Vagina (tissue), 2 donors: ENCODE data around the gene ASPRV1.

Experiments used
- CTCF ChIP-seq, 3 experiments: fragments of 450-650 bp in 2 of 3; fragments of 200-600 bp in 1 of 3; sonication (generic) in 1 of 3; IDR thresholded peaks; one replicate each; pipeline ENCODE4 v1.5.1; 2017 to 2019; ENCODE audit warnings: antibody characterized with exemption in 3 of 3, mild to moderate bottlenecking in 2 of 3, moderate library complexity in 2 of 3
- POLR2A ChIP-seq, 2 donors: fragments of 450-650 bp; IDR thresholded peaks; one replicate each; pipeline ENCODE4 v1.6.1; 2017; ENCODE audit warnings: antibody characterized with exemption in 2 of 2, mild to moderate bottlenecking in 2 of 2, moderate library complexity in 2 of 2
- POLR2AphosphoS5 ChIP-seq, 2 donors: sonication (generic); formaldehyde crosslinking; IDR thresholded peaks; one replicate each; pipeline ENCODE4 v1.9.0; 2017; ENCODE audit warnings: antibody characterized with exemption in 2 of 2, mild to moderate bottlenecking in 2 of 2, low read depth in 1 of 2; ENCODE audit not compliant: insufficient read depth in 1 of 2

GRCh38 chr2:69988086-69988635 lies 26.7 kb upstream of the ASPRV1 start:
- no peak for TF ChIP-seq POLR2AphosphoS5 (IDR thresholded peaks at IDR 0.05; ENCODE audit: insufficient read depth in 1 of 2, low read depth in 1 of 2)
- no peak for TF ChIP-seq CTCF (IDR thresholded peaks at IDR 0.05)
- no peak for TF ChIP-seq POLR2A (IDR thresholded peaks at IDR 0.05)
